A673 (cell line): ENCODE data around the gene HS6ST3. TPM values are rescaled to one million over a fixed set of nuclear protein-coding genes. Genes with fewer than 3 reads are reported as not detected.

Experiments used
- BruUV-seq: library from RNA; stranded (reverse); fragments of 400-500 nt; replicated peaks from 2 replicates; lab custom pipeline; 2021; lab: Mats Ljungman, UMichigan
- CTCF ChIA-PET: fragments of 300-600 bp; sonication (Branson Sonifier 250); formaldehyde crosslinking; loops from one replicate; lab custom pipeline; 2022; ENCODE audit warnings: antibody characterized with exemption; lab: Charles Lee
- POLR2A ChIA-PET: fragments of 300-600 bp; sonication (Branson Sonifier 250); formaldehyde crosslinking; loops from one replicate; lab custom pipeline; 2022; ENCODE audit warnings: antibody characterized with exemption; ENCODE audit not compliant: low non-redundant PET; lab: Charles Lee
- DNase-seq: peaks from one replicate; pipeline ENCODE4 v3.0.0-alpha.2; 2015; ENCODE audit warnings: low spot score
- H3K27ac ChIP-seq: fragments of 200-600 bp; sonication (generic); 2 replicates; pipeline ENCODE4 v1.5.1; 2016; ENCODE audit warnings: mixed run types, low read depth, mild to moderate bottlenecking, mixed read lengths, antibody characterized with exemption, low read length; ENCODE audit not compliant: poor library complexity, severe bottlenecking
- H3K27me3 ChIP-seq: fragments of 200-600 bp; sonication (generic); replicated peaks from 2 replicates; pipeline ENCODE4 v1.6.1; 2017; ENCODE audit warnings: mixed run types, low read depth, mild to moderate bottlenecking, mixed read lengths, antibody characterized with exemption, low read length; ENCODE audit not compliant: insufficient read depth, poor library complexity
- H3K36me3 ChIP-seq: fragments of 200-600 bp; sonication (generic); 2 replicates; pipeline ENCODE4 v1.6.1; 2016; ENCODE audit warnings: mixed run types, mild to moderate bottlenecking, mixed read lengths, antibody characterized with exemption, low read length; ENCODE audit not compliant: insufficient read depth, poor library complexity, severe bottlenecking
- H3K4me1 ChIP-seq: fragments of 200-600 bp; sonication (generic); 2 replicates; pipeline ENCODE4 v1.6.1; 2017; ENCODE audit warnings: mixed run types, mild to moderate bottlenecking, mixed read lengths, antibody characterized with exemption, low read length; ENCODE audit not compliant: insufficient read depth, poor library complexity, severe bottlenecking
- H3K4me3 ChIP-seq: fragments of 200-600 bp; sonication (generic); 2 replicates; pipeline ENCODE4 v1.5.1; 2016; ENCODE audit warnings: low read depth, mixed run types, mild to moderate bottlenecking, mixed read lengths, low read length; ENCODE audit not compliant: poor library complexity, severe bottlenecking
- H3K9me3 ChIP-seq: fragments of 200-600 bp; sonication (generic); 2 replicates; pipeline ENCODE4 v1.6.1; 2016; ENCODE audit warnings: mixed run types, low read depth, mild to moderate bottlenecking, mixed read lengths, antibody characterized with exemption, low read length; ENCODE audit not compliant: poor library complexity, severe bottlenecking
- CTCF ChIP-seq: fragments of 300-800, 200-600 bp; sonication (generic); conservative IDR thresholded peaks from 2 replicates; pipeline ENCODE4 v1.5.1; 2017; ENCODE audit warnings: low read depth, mild to moderate bottlenecking, antibody characterized with exemption, low read length, moderate library complexity, mixed read lengths
- EZH2 ChIP-seq: fragments of 200-600 bp; sonication (generic); IDR thresholded peaks from 2 replicates; pipeline ENCODE4 v1.6.1; 2017; ENCODE audit warnings: borderline replicate concordance, low read depth, mild to moderate bottlenecking, mixed read lengths, antibody characterized with exemption, low read length; ENCODE audit not compliant: poor library complexity, severe bottlenecking
- intact Hi-C: fragments of 100-400 bp; cut with micrococcal nuclease; formaldehyde crosslinking; loops from one replicate; pipeline ENCODE4 v1.10.0; 2022; ENCODE audit not compliant: unreplicated experiment
- total RNA-seq: library from RNA; stranded (reverse); gene quantifications from 2 replicates; pipeline ENCODE4 v1.2.3, GENCODE V29; 2021

HS6ST3 gene
- total RNA-seq, 1 experiment from 2014 or later, result not detected

- no peak for DNase-seq
- no peaks in the 10 kb centered on the region for H3K4me1 ChIP-seq
- POLR2A ChIA-PET, result no interaction called here
- no peak overlapping the region for H3K4me3 ChIP-seq
- H3K27ac ChIP-seq, result no peak overlapping the region
- intact Hi-C loops, result no loop called here
- no peaks in the 10 kb centered on the region for H3K36me3 ChIP-seq
- TF ChIP-seq CTCF (no peak), EZH2 (no peak)
- H3K9me3 ChIP-seq, result no peaks in the 10 kb centered on the region
- no TSS peak for BruUV-seq
- peaks cover 42% of the 10 kb centered on the region for H3K27me3 ChIP-seq
- CTCF ChIA-PET, result no interaction called here
These were observed 8.0 kb upstream of the HS6ST3 start for GRCh38 chr13:96081888-96082287.

- no peaks in the 10 kb centered on the region for H3K9me3 ChIP-seq
- no TSS peak for BruUV-seq
- intact Hi-C loops, result no loop called here
- TF ChIP-seq CTCF, result no peak
- TF ChIP-seq EZH2, result no peak
- H3K27me3 ChIP-seq, result peaks cover 46% of the 10 kb centered on the region
- H3K27ac ChIP-seq, result no peak overlapping the region
- ChIA-PET CTCF (no interaction called here), POLR2A (no interaction called here)
- no peak for DNase-seq
- no peak overlapping the region for H3K4me3 ChIP-seq
- H3K4me1 ChIP-seq, result no peaks in the 10 kb centered on the region
- H3K36me3 ChIP-seq, result no peaks in the 10 kb centered on the region
These were observed 7.3 kb upstream of the HS6ST3 start for GRCh38 chr13:96082640-96083039.

- no TSS peak for BruUV-seq
- Histone ChIP-seq H3K36me3 (no peaks in the 10 kb centered on the region), H3K4me1 (no peaks in the 10 kb centered on the region), H3K27me3 (peaks cover 71% of the 10 kb centered on the region), H3K27ac (no peak overlapping the region), H3K4me3 (no peak overlapping the region), H3K9me3 (no peaks in the 10 kb centered on the region)
- POLR2A ChIA-PET, result no interaction called here
- intact Hi-C loops, result no loop called here
- DNase-seq, result no peak
- CTCF ChIA-PET, result no interaction called here
- TF ChIP-seq CTCF, result no peak
These were observed 3.2 kb upstream of the HS6ST3 start for GRCh38 chr13:96086736-96087135.
